GM12878 (cell line): ENCODE measurements around the gene TRIL. TPM values are rescaled to one million over a fixed set of nuclear protein-coding genes. Genes with fewer than 3 reads are reported as not detected.

Experiments used
- ATAC-seq: fragments of 200-7000 bp; cut with Tn5 transposase; 3 replicates; pipeline ENCODE4 v1.9.1; 2020; ENCODE audit warnings: mild to moderate bottlenecking, moderate library complexity
- Bru-seq: library from RNA; stranded (reverse); fragments of 400-500 nt; gene quantifications from one replicate; lab custom pipeline; 2021; lab: Mats Ljungman, UMichigan
- BruChase-seq, 2 experiments: library from RNA; stranded (reverse); fragments of 400-500 nt; gene quantifications; one replicate each; lab custom pipeline; 2021; lab: Mats Ljungman, UMichigan
- BruUV-seq: library from RNA; stranded (reverse); fragments of 400-500 nt; replicated peaks from 2 replicates; lab custom pipeline; 2021; lab: Mats Ljungman, UMichigan
- CTCF ChIA-PET: fragments of 300-600 bp; sonication (Branson Sonifier 250); formaldehyde crosslinking; extraction: SDS; loops from one replicate; lab custom pipeline; 2021; ENCODE audit warnings: inconsistent platforms; lab: Yijun Ruan, JAX
- POLR2A ChIA-PET: fragments of 350-600 bp; formaldehyde crosslinking; extraction: SDS; loops from one replicate; lab custom pipeline; 2021; ENCODE audit warnings: inconsistent platforms; lab: Charles Lee
- RAD21 ChIA-PET: fragments of 300-600 bp; sonication (Branson Sonifier 250); formaldehyde crosslinking; loops from one replicate; lab custom pipeline; 2023; ENCODE audit warnings: antibody characterized with exemption; ENCODE audit not compliant: unreplicated experiment; lab: Charles Lee
- SMC1A ChIA-PET: fragments of 300-600 bp; sonication (Branson Sonifier 250); formaldehyde crosslinking; loops from one replicate; lab custom pipeline; 2023; ENCODE audit not compliant: unreplicated experiment, uncharacterized antibody; lab: Charles Lee
- DNase-seq: peaks from one replicate; pipeline ENCODE4 v3.0.0-alpha.2; 2011; ENCODE audit warnings: low read depth, low spot score
- FAIRE-seq: peaks from 3 replicates; lab custom pipeline; 2011; peaks lifted over from hg19 to GRCh38; lab: Jason Lieb, UNC
- H2AFZ ChIP-seq: 2 replicates; pipeline ENCODE4 v1.6.0; 2011; ENCODE audit warnings: low read depth, low read length, control low read depth; ENCODE audit not compliant: control insufficient read depth
- H3K27ac ChIP-seq: 2 replicates; pipeline ENCODE4 v1.5.1; 2011; ENCODE audit warnings: control low read depth; ENCODE audit not compliant: control insufficient read depth, insufficient read depth
- H3K27me3 ChIP-seq, 2 experiments: replicated peaks in 1 of 2; 2 replicates each; pipeline versions ENCODE4 v1.6.0 to v1.6.1; 2011; ENCODE audit warnings: low read length in 1 of 2; ENCODE audit not compliant: control insufficient read depth in 2 of 2, insufficient read depth in 2 of 2
- H3K36me3 ChIP-seq, 2 experiments: 2 replicates each; pipeline ENCODE4 v1.5.1; 2011; ENCODE audit warnings: low read length in 1 of 2; ENCODE audit not compliant: control insufficient read depth in 2 of 2, insufficient read depth in 2 of 2
- H3K4me1 ChIP-seq: 2 replicates; pipeline ENCODE4 v1.6.1; 2011; ENCODE audit warnings: mild to moderate bottlenecking, low read length, moderate library complexity, mixed read lengths; ENCODE audit not compliant: control insufficient read depth, insufficient read depth
- H3K4me2 ChIP-seq: 2 replicates; pipeline ENCODE4 v1.6.0; 2011; ENCODE audit warnings: control low read depth; ENCODE audit not compliant: control insufficient read depth, insufficient read depth
- H3K4me3 ChIP-seq: fragments of 200-600 bp; sonication (generic); 2 replicates; pipeline ENCODE4 v1.5.1; 2016
- H3K79me2 ChIP-seq: 2 replicates; pipeline ENCODE4 v1.6.0; 2011; ENCODE audit warnings: low read length; ENCODE audit not compliant: control insufficient read depth, insufficient read depth
- H3K9ac ChIP-seq: 2 replicates; pipeline ENCODE4 v1.8.0; 2011; ENCODE audit warnings: low read length, control low read depth, mixed read lengths; ENCODE audit not compliant: control insufficient read depth, insufficient read depth
- H3K9me3 ChIP-seq: replicated peaks from 3 replicates; pipeline ENCODE4 v1.5.1; 2011; ENCODE audit warnings: mild to moderate bottlenecking, low read length; ENCODE audit not compliant: control insufficient read depth, insufficient read depth
- H4K20me1 ChIP-seq: 2 replicates; pipeline ENCODE4 v1.6.0; 2011; ENCODE audit not compliant: control insufficient read depth, insufficient read depth
- ASH2L ChIP-seq: fragments of 300-600, 200-600 bp; sonication (generic); IDR thresholded peaks from 2 replicates; pipeline ENCODE4 v1.6.1; 2017; ENCODE audit warnings: low read depth, mild to moderate bottlenecking, borderline replicate concordance
- EED ChIP-seq: sonication (generic); IDR thresholded peaks from 2 replicates; pipeline ENCODE4 v1.6.1; 2016; ENCODE audit warnings: antibody characterized with exemption, low read depth
- ETV6 ChIP-seq, 2 experiments: fragments of 450-650 bp in 1 of 2; IDR thresholded peaks in 1 of 2; conservative IDR thresholded peaks in 1 of 2; 2 replicates each; pipeline ENCODE4 v1.6.1; 2014; ENCODE audit warnings: antibody characterized with exemption in 1 of 2, borderline replicate concordance in 1 of 2, low read depth in 1 of 2, mild to moderate bottlenecking in 1 of 2, moderate library complexity in 1 of 2
- HCFC1 ChIP-seq: fragments of 150-350 bp; IDR thresholded peaks from 2 replicates; pipeline ENCODE4 v1.6.1; 2014; ENCODE audit warnings: low read length
- NR2F1 ChIP-seq: fragments of 450-650 bp; conservative IDR thresholded peaks from 2 replicates; pipeline ENCODE4 v1.6.1; 2017; ENCODE audit warnings: mild to moderate bottlenecking
- NRF1 ChIP-seq: conservative IDR thresholded peaks from 2 replicates; pipeline ENCODE4 v1.6.1; 2011; ENCODE audit warnings: mild to moderate bottlenecking, low read depth, low read length, improper control_type of control experiment
- PKNOX1 ChIP-seq: fragments of 450-650 bp; IDR thresholded peaks from 2 replicates; pipeline ENCODE4 v1.6.1; 2016; ENCODE audit warnings: mild to moderate bottlenecking
- POLR2A ChIP-seq: IDR thresholded peaks from 2 replicates; pipeline ENCODE4 v1.6.1; 2011; ENCODE audit warnings: low read depth, mild to moderate bottlenecking, low read length
- POLR2AphosphoS2 ChIP-seq: IDR thresholded peaks from 2 replicates; pipeline ENCODE4 v1.6.1; 2011; ENCODE audit warnings: low read depth, mild to moderate bottlenecking, low read length, improper control_type of control experiment, moderate library complexity
- POU2F2 ChIP-seq: IDR thresholded peaks from 3 replicates; pipeline ENCODE4 v1.6.1; 2011; ENCODE audit warnings: low read depth, mild to moderate bottlenecking, low read length, borderline replicate concordance
- RAD51 ChIP-seq: fragments of 450-650 bp; IDR thresholded peaks from 2 replicates; pipeline ENCODE4 v1.6.1; 2016; ENCODE audit warnings: moderate library complexity, mild to moderate bottlenecking, inconsistent platforms
- RUNX3 ChIP-seq: IDR thresholded peaks from 2 replicates; pipeline ENCODE4 v1.6.1; 2012; ENCODE audit warnings: low read length, inconsistent platforms
- SIN3A ChIP-seq: IDR thresholded peaks from 2 replicates; pipeline ENCODE4 v1.6.1; 2012; ENCODE audit warnings: low read depth, low read length, improper control_type of control experiment
- STAT3 ChIP-seq: IDR thresholded peaks from 2 replicates; pipeline ENCODE4 v1.6.1; 2011; ENCODE audit warnings: low read depth, low read length, improper control_type of control experiment
- SUZ12 ChIP-seq: fragments of 200-600 bp; sonication (generic); IDR thresholded peaks from one replicate; pipeline ENCODE4 v1.6.1; 2018; ENCODE audit warnings: antibody characterized with exemption, mild to moderate bottlenecking; ENCODE audit not compliant: unreplicated experiment
- TARDBP ChIP-seq: IDR thresholded peaks from 2 replicates; pipeline ENCODE4 v1.6.1; 2016; ENCODE audit warnings: borderline replicate concordance
- TBL1XR1 ChIP-seq: IDR thresholded peaks from 2 replicates; pipeline ENCODE4 v1.6.1; 2012; ENCODE audit warnings: low read depth, low read length, improper control_type of control experiment
- USF2 ChIP-seq: IDR thresholded peaks from 2 replicates; pipeline ENCODE4 v1.6.1; 2011; ENCODE audit warnings: low read depth, low read length, improper control_type of control experiment, borderline replicate concordance
- ZNF24 ChIP-seq: fragments of 450-650 bp; IDR thresholded peaks from 2 replicates; pipeline ENCODE4 v1.6.1; 2017; ENCODE audit warnings: antibody characterized with exemption, mild to moderate bottlenecking
- ZNF622 ChIP-seq: fragments of 450-650 bp; IDR thresholded peaks from 2 replicates; pipeline ENCODE4 v1.6.1; 2017; ENCODE audit warnings: mild to moderate bottlenecking, inconsistent platforms
- WGBS: methylation state at CpG from one replicate; pipeline ENCODE4 v1.1.6; 2016; ENCODE audit warnings: low lambda C conversion rate; ENCODE audit not compliant: insufficient replicate concordance, insufficient coverage; ENCODE audit errors: missing lambda C conversion rate; 5-methylcytosine and 5-hydroxymethylcytosine counted together
- in situ Hi-C: fragments of 300-500 bp; cut with MboI; formaldehyde crosslinking; loops from 9 replicates; pipeline ENCODE4 v1.14.3; 2018; ENCODE audit warnings: mixed read lengths
- intact Hi-C: fragments of 100-400 bp; cut with micrococcal nuclease; formaldehyde crosslinking; loops from one replicate; pipeline ENCODE4 v1.14.2; 2022; ENCODE audit not compliant: unreplicated experiment
- long read RNA-seq, 2 experiments: library from polyadenylated mRNA; unstranded; transcript quantifications; one replicate each; pipeline ENCODE4 v2.0.0, GENCODE V29; 2019 to 2020
- polyA minus RNA-seq, 3 experiments: library from RNA; depleted of rRNA, polyadenylated mRNA; stranded (reverse); fragments of >200 nt; gene quantifications; 2 replicates each; pipeline ENCODE4 v1.2.3, GENCODE V29; 2011
- polyA plus RNA-seq, 11 experiments: library from polyadenylated mRNA; depleted of rRNA in 4 of 11; unstranded in 6 of 11; stranded (reverse) in 5 of 11; fragments of >200 nt; fragmentation: Nextera tagmentation in 4 of 11; fragmentation: Illumina TruSeq in 1 of 11; extraction: Ambion mirVana in 4 of 11; extraction: Trizol in 1 of 11; gene quantifications; 1 replicate in 1 of 11; 2 replicates in 10 of 11; pipeline versions ENCODE4 v1.2.1 to v1.2.3, GENCODE V29; 2011 to 2016; ENCODE audit warnings: inconsistent platforms in 2 of 11, missing spikeins in 2 of 11, low read depth in 1 of 11
- total RNA-seq, 4 experiments: library from RNA; depleted of rRNA in 3 of 4; stranded (reverse); fragments of >200 nt in 3 of 4; fragmentation: Illumina TruSeq in 1 of 4; extraction: Trizol in 1 of 4; gene quantifications; 2 replicates each; pipeline versions ENCODE4 v1.2.1 to v1.2.3, GENCODE V29; 2013 to 2021

The TRIL gene
- total RNA-seq (2013; cell fraction: nucleolus; rRNA removed) = not detected in 2 replicates
- total RNA-seq (2014; rRNA removed) (not detected in 2 replicates), total RNA-seq (2014; rRNA removed; fragmentation: Illumina TruSeq; extraction: Trizol) (not detected in 2 replicates), total RNA-seq (2021) (not detected in 2 replicates), polyA plus RNA-seq (2011; rRNA removed) (not detected in 2 replicates), polyA plus RNA-seq (2014; fragmentation: Illumina TruSeq; extraction: Trizol) (not detected in 2 replicates), polyA plus RNA-seq (2014; fragmentation: Nextera tagmentation; extraction: Ambion mirVana) (not detected), polyA plus RNA-seq (2014; rRNA removed) (not detected in 2 replicates), polyA plus RNA-seq (2016; fragmentation: Nextera tagmentation; extraction: Ambion mirVana) (not detected), polyA minus RNA-seq (2011; rRNA and poly(A)+ RNA removed) (not detected in 2 replicates), Bru-seq, nascent RNA (not detected), BruChase-seq, experiment 1, labeled RNA remaining after a 6-hour chase (percentile 24 among the genes with signal in this experiment), BruChase-seq, experiment 2, labeled RNA remaining after a 2-hour chase (not detected)
- not detected for polyA plus RNA-seq (2011; ENCODE audit: low read depth)
- not detected in 2 replicates for polyA plus RNA-seq (2011; cell fraction: cytosol; rRNA removed)
- polyA plus RNA-seq (2011; cell fraction: nucleus; rRNA removed) = not detected in 2 replicates
- polyA plus RNA-seq (2012) = not detected in 2 replicates
- polyA minus RNA-seq (2011; cell fraction: cytosol; rRNA and poly(A)+ RNA removed) = not detected in 2 replicates
- not detected in 2 replicates for polyA minus RNA-seq (2011; cell fraction: nucleus; rRNA and poly(A)+ RNA removed)
- long read RNA-seq, experiment 1 = 0 reads
- long read RNA-seq, experiment 2 = 0 reads

- ChIA-PET RAD21 (no interaction called here), SMC1A (no interaction called here), CTCF (no interaction called here), POLR2A (no interaction called here)
- Histone ChIP-seq H2AFZ (no peak within 1 kb of the TSS), H3K36me3 (no peaks in the 10 kb centered on the region), H3K4me3 (no peak within 1 kb of the TSS), H3K9me3 (peaks cover 3% of the 10 kb centered on the region; the same call in 2 of the 3 replicates), H3K4me1 (no peaks in the 10 kb centered on the region), H3K4me2 (no peak within 1 kb of the TSS), H3K27ac (no peak within 1 kb of the TSS), H3K9ac (no peak within 1 kb of the TSS), H4K20me1 (no peaks in the 10 kb centered on the region), H3K79me2 (no peaks in the 10 kb centered on the region), H3K27me3 (peaks cover 11 to 17% of the 10 kb centered on the region in 2 experiments)
- TF ChIP-seq PKNOX1 (no peak), NR2F1 (no peak), ETV6 (conservative IDR thresholded peaks at IDR 0.05 in 1 of 2, IDR thresholded peaks at IDR 0.05 in 1 of 2; ENCODE audit: borderline replicate concordance in 1 of 2, low read depth in 1 of 2) (no peak), ASH2L (no peak), EED (no peak), SIN3A (no peak), POLR2A (no peak), ZNF24 (no peak), TARDBP (no peak), ZNF622 (no peak), RAD51 (no peak), SUZ12 (no peak), NRF1 (no peak), STAT3 (no peak), POLR2AphosphoS2 (no peak), TBL1XR1 (no peak), USF2 (no peak), HCFC1 (no peak), RUNX3 (no peak), POU2F2 (no peak)
- no peak for ATAC-seq
- no TSS peak for BruUV-seq
- DNase-seq = no peak
- 28% methylated on average over 59 of the region's 66 CpGs for WGBS
- no peak for FAIRE-seq
- intact Hi-C loops = no loop called here
- in situ Hi-C loops = no loop called here
These were observed at the start of gene TRIL for GRCh38 chr7:28958235-28958979. Gene TRIL (minus strand): TSS chr7:28958330. CDS start chr7:28958046, 284 bp downstream.
